HS-5 (cell line): ENCODE measurements around the gene ZC3HAV1L.
A peak's percentile ranks its signal among the peaks of the same experiment; 100 is the strongest.
"Not testable (repeated sequence)": the region's sequence is repeated elsewhere in the genome, so short reads cannot be mapped to it uniquely, and the experiment has no call there.

ENCODE experiments used
- DNase-seq: peaks from one replicate; pipeline ENCODE4 v3.0.0-alpha.2; 2012; ENCODE audit warnings: low read depth

Gene ZC3HAV1L

GRCh38 chr7:139018910-139019309 is 16.9 kb downstream of the ZC3HAV1L start:
- no peak for DNase-seq

GRCh38 chr7:139016931-139017511 is 18.8 kb downstream of the ZC3HAV1L start:
- DNase-seq: peak; percentile 29

DNA sequence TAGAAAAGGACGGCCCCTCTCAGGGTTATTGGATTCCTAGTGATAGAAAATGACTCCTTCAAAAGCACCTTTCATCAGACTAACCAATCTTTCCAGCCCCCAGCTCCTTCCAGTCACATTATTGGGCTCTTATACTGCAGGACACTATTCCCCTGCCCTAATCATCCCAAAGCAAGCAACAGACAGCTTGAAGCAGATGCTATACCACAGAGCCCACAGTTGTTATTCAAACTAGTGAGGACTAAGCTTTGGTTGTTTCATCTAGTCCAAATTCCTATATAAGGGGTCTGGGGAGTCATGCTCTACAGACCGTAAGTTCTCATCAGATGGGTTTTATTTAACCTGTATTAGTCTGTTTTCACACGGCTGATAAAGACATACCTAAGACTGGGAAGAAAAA is 24.5 kb downstream of the ZC3HAV1L start:
- no peak for DNase-seq

DNA sequence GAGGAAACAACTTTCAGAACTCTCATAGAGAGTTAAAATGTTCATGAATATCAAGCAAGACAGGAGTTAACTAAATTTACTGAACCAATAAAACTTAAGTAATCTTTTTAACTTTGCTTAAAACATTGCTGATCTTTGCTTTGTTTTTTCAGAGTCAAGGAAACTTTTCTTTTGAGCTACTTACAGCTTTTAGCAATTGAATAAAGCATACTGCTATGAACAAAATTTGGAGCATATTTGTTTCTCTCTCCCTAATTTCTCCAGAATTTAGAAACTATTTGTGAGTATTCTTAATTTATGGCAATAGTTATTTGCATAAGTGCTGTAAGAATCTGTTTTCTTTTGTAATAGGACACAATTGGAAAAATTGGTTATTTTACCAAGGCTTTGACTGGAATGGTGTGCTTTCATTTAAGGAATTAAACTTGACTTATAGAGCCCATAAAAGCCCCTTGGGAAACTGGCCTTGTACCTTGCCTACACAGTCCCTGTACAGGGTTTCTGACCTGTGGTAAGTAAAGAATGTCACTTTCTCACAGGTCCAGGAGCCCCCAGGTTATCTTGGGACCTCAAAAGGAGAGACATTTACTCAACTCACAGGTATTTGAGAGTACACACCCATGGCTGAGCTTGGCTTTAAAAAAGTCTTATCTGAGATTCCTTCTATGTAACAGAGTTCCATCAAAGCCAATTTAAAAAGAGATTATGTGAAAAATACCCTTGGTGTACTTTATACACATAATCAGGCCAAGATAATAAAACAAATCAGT is 31.3 kb downstream of the ZC3HAV1L start:
- DNase-seq: no peak

- no peak for DNase-seq
Measured at GRCh38 chr7:138999414-138999813, 36.4 kb downstream of the ZC3HAV1L start.

DNA sequence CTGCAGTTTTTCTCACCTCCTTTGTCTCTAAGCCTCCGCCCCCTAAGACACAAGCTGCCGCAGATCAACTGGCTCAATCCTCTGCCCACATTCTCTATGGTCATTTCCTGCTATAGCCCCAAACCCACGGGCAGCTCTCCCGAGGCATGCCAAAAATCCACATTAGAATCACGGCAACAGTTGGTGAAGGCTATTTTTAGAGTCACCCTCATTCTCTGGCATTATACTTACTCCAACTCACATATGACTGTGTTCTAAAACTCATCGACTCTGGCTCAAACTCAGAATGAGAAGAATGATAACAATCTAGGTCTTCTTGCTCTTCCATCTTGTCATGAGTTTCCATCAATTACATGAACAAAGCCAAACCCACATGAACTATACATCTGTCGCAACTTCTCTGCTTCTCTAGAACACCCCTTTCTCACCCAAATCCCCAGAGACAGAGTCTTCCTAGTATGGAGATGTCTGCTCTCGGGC is 43.8 kb downstream of the ZC3HAV1L start:
- no peak for DNase-seq

GRCh38 chr7:138987686-138988085 is 48.2 kb downstream of the ZC3HAV1L start:
- DNase-seq: no peak

GRCh38 chr7:138982204-138982623 is 53.6 kb downstream of the ZC3HAV1L start:
- no peak for DNase-seq

DNA sequence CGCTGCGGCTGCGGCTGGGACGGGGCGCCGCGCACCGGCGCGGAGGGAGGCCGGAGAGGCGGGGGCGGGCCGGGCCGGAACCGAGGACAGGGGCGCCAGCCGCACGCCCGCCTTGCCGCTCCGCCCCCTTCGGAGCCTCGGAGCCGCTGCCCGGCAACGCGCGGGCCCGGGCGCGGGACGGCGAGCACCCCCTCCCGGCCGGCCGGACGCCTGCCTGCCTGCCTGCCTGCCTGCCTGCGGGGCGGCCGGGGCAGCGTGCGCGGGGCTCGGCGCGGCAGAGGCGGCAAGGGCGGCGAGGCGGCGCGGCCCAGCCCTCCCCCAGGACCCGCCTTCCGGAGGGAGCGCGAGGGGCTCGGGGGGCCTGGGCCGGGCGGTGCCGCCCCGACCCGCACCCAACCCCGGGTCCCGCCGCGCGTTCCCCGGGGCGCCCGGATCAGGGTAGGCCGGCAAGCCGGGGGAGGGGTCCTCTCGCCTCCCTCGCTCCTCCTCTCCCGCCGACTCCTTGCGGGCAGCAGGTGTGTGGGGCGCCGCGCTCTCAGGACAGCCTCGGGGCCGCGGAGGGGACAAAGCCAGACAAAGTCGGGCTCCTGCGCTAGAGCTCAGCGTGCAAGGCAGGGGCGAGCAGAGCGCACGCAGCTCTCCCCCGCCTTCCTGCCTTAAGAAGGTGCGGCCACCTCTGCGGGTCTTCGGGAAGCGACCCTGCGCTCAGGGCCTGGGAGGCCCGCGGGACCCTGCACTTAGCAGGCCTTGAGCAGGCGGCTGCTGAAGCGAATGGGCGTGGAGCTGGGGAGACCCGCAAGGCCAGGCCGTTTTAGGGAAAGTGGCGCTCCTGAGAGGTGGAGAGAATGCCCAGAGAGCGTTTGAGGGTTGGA is 54.3 kb downstream of the ZC3HAV1L start, which contains the start of gene KIAA1549:
Gene KIAA1549, minus strand, starts transcription at position 58 of the 872 bp plus-strand sequence. CDS start 120 bp downstream, outside the sequence.
- no peak for DNase-seq

DNA sequence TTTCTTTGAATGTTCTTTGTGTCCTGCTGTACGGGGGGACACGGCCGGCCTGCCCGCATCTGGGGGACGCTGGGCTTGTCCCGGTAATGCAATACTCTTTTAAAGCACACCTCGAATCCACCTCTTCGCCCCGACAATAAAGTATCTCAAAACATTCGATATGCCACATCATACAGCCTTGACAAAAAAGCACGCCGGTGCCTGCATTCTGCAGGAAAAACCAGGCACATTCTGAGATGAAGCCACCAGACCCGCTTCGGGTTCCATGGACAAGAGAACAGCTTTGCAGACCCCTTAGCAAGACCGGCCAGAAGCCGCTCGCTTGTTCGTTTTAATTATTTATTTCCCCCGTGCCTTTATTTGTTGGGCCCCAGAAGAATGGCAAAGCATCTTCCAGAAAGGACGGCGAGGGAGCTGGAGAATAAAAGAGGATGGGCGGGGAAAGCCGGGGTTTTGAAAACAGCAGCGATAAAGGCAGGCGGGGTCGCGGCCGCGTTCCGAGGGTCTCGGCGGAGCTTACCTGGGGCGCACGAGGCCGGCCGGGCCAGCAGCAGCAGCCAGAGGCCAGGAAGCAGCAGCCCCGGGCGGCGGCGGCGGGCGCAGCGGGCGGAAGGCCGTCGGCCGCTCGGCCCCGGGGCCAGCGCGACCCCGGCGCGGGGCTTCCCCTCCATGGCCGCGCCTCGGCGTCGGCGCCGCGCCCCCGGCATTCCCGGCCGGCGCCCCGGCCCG is 55.1 kb downstream of the ZC3HAV1L start:
- no peak for DNase-seq

DNA sequence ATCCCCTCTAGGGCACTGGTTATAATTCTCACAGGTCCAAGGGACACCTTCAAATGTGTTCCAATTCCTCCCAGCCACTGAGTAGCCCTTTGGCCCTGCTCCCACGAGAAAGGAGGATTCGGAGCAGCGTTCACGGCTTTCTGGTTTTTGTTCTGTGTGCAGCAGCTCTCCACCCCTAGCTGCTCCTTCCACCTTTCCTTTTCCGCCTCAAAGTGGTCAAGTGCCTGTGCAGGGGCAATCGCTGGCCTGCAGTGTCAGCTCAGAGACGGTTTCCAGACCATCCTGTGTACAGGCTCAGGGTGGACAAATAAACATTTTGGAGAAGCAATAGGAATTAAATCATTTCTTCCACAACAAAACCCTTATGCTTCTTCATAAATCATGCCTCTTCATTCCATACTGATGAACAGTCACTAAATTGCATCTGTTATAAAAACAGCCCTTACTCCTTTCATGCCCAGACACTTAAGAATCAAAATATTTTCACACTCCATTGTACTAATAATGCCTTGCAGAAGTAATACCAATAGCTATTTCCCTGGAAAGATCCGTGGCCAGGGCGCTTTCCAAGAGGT is 55.8 kb downstream of the ZC3HAV1L start:
- no peak for DNase-seq

GRCh38 chr7:138979226-138979979 is 56.4 kb downstream of the ZC3HAV1L start:
- no peak for DNase-seq

GRCh38 chr7:138978541-138979184 is 57.2 kb downstream of the ZC3HAV1L start:
- DNase-seq: no peak

GRCh38 chr7:138976161-138976560 is 59.7 kb downstream of the ZC3HAV1L start:
- not testable (repeated sequence) for DNase-seq
